ENCODE results near the gene SMIM29. TPM values are rescaled to one million over a fixed set of nuclear protein-coding genes. Genes with fewer than 3 reads are reported as not detected.
A peak's percentile ranks its signal among the peaks of the same experiment; 100 is the strongest.

SMIM29 gene
- total and polyA plus RNA-seq, 10 of the 15 experiments (the other 5 are each of a cell fraction or from before 2014, with no cell fraction given), result 7.1 to 30.0 (median 16.2) TPM

DNA sequence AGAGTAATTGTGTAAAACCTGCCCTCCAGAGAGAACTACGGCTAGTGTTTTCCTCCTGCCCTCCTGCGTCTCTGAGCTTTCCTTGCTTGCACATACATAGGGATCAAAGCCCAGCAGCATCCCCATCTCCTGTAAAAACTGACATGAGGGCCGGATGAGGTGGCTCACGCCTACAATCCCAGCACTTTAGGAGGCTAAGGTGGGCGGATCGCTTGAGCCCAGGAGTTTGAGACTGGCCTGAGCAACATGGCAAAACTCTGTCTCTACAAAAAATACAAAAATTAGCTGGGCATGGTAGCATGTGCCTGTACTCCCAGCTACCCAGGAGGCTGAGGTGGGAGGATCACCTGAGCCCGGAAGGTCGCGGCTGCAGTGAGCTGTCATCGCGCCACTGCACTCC lies 40.3 kb upstream of the SMIM29 start (continued):
- TF ChIP-seq, protein P1, sequence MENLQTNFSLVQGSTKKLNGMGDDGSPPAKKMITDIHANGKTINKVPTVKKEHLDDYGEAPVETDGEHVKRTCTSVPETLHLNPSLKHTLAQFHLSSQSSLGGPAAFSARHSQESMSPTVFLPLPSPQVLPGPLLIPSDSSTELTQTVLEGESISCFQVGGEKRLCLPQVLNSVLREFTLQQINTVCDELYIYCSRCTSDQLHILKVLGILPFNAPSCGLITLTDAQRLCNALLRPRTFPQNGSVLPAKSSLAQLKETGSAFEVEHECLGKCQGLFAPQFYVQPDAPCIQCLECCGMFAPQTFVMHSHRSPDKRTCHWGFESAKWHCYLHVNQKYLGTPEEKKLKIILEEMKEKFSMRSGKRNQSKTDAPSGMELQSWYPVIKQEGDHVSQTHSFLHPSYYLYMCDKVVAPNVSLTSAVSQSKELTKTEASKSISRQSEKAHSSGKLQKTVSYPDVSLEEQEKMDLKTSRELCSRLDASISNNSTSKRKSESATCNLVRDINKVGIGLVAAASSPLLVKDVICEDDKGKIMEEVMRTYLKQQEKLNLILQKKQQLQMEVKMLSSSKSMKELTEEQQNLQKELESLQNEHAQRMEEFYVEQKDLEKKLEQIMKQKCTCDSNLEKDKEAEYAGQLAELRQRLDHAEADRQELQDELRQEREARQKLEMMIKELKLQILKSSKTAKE (IDR thresholded peaks at IDR 0.05; ENCODE audit: low read depth, poor library complexity, severe bottlenecking), result no peak
- TF ChIP-seq LARP7 (IDR thresholded peaks at IDR 0.05), result no peak

DNA sequence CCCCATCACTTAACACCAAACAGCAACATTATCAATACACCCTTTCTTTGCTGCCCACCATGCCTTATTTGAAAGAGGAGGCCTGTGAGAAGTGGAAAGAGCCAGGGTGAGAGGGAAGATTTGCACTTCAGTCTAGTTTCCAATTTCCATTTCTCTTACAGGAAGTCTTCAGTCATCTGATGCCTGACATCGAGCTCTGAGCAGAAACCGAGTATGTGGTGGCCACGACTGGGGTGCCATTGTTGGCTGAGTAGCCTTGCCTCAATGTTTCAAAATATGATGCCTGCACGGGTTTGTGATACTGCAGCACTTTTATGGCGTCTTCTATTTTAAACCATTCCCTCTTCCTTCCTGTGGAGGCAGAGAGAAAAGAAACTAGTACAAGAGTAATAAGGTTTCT lies 39.8 kb upstream of the SMIM29 start:
- ATAC-seq (peak; percentile 80), DNase-seq (ENCODE audit: low read depth, low spot score) (peak; percentile 47), FAIRE-seq (peak; percentile 44)
- Histone ChIP-seq H3K9me3 (replicated peaks; ENCODE audit: control insufficient read depth, insufficient read depth, low read length) (no peaks in the 10 kb centered on the region), H3K36me3 (ENCODE audit: control insufficient read depth in 2 of 2, insufficient read depth in 2 of 2, low read length in 1 of 2) (peaks cover 3 to 14% of the 10 kb centered on the region in 2 experiments), H2AFZ (ENCODE audit: control insufficient read depth, low read depth, low read length) (peak overlapping the region; percentile 49), H3K27ac (ENCODE audit: control insufficient read depth, insufficient read depth) (peak overlapping the region; percentile 77), H3K4me2 (ENCODE audit: control insufficient read depth, insufficient read depth) (peak overlapping the region; percentile 58), H3K4me1 (ENCODE audit: control insufficient read depth, insufficient read depth, low read length) (peaks cover 27% of the 10 kb centered on the region), H4K20me1 (ENCODE audit: control insufficient read depth, insufficient read depth) (no peaks in the 10 kb centered on the region), H3K4me3 (peak overlapping the region; percentile 12; the same call in 1 of the 2 replicates), H3K79me2 (ENCODE audit: control insufficient read depth, insufficient read depth, low read length) (no peaks in the 10 kb centered on the region), H3K9ac (ENCODE audit: control insufficient read depth, insufficient read depth, low read length) (peak overlapping the region; percentile 1; the same call in 1 of the 2 replicates), H3K27me3 (replicated peaks in 1 of 2; ENCODE audit: control insufficient read depth in 2 of 2, insufficient read depth in 2 of 2, low read length in 1 of 2) (no peaks in the 10 kb centered on the region)
- 0 out of 2 replicates have a peak, but pooled peaks have one; percentile 5 for TF ChIP-seq CREM (IDR thresholded peaks at IDR 0.05; ENCODE audit: low read depth)
- TF ChIP-seq POU2F2 (IDR thresholded peaks at IDR 0.05; ENCODE audit: borderline replicate concordance, low read depth, low read length), result no peak
- peak; percentile 66; the same call in 1 of the 2 replicates for TF ChIP-seq YY1 (IDR thresholded peaks at IDR 0.05; ENCODE audit: low read depth, low read length)
- no peak for TF ChIP-seq WRNIP1 (IDR thresholded peaks at IDR 0.05; ENCODE audit: borderline replicate concordance, low read depth, low read length)
- peak in 1 of 2 experiments; percentile 32; a peak in 1 of 4 replicates for TF ChIP-seq ETV6 (conservative IDR thresholded peaks at IDR 0.05 in 1 of 2, IDR thresholded peaks at IDR 0.05 in 1 of 2; ENCODE audit: borderline replicate concordance in 1 of 2, low read depth in 1 of 2)
- 0 out of 2 replicates have a peak, but pooled peaks have one; percentile 13 for TF ChIP-seq GABPA (IDR thresholded peaks at IDR 0.05; ENCODE audit: low read depth)
- peak; percentile 39; the same call in 1 of the 2 replicates for TF ChIP-seq RUNX3 (IDR thresholded peaks at IDR 0.05; ENCODE audit: low read length)
- ChIA-PET POLR2A (no interaction called here), RAD21 (ENCODE audit: unreplicated experiment) (no interaction called here), CTCF (interaction anchor here (0.6 to 1.3 kb wide), 3 partner anchors 12 to 321 kb away, joined by 3 read pairs; no protein-coding TSS in a partner anchor), SMC1A (ENCODE audit: uncharacterized antibody, unreplicated experiment) (interaction anchor here (0.6 to 1.2 kb wide), 3 partner anchors 27 to 99 kb away, joined by 3 read pairs; no protein-coding TSS in a partner anchor)
- WGBS (ENCODE audit: insufficient coverage, insufficient replicate concordance, low lambda C conversion rate, missing lambda C conversion rate), result 0% methylated on average over 5 of the region's 5 CpGs
- in situ Hi-C loops (cut with MboI) (no loop called here), intact Hi-C loops (cut with micrococcal nuclease; ENCODE audit: unreplicated experiment) (no loop called here)
- no TSS peak for BruUV-seq (replicated peaks)
